ENCODE data around the gene CACNA1A.
A peak's percentile ranks its signal among the peaks of the same experiment; 100 is the strongest.

DNA sequence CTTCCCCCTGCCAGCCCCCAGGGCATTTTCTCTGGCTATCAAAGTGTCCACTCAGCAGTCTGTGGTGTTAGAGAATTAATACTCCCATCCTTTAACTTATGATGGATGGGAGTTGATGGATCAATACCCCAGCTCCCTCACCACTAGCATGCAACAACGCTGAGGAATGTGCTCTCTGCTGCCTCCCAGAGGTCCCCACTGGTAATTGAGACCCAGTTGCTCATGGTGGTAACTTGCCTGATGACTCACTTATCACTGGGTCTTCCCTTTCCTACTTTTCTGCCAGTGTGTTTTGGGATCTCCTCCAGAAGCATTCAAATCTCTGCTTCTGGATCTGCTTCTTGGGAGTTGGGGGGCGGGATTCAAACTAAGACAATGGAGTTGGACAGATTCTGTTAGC, 20.3 kb upstream of the CACNA1A start:
- TF ChIP-seq, protein P1, sequence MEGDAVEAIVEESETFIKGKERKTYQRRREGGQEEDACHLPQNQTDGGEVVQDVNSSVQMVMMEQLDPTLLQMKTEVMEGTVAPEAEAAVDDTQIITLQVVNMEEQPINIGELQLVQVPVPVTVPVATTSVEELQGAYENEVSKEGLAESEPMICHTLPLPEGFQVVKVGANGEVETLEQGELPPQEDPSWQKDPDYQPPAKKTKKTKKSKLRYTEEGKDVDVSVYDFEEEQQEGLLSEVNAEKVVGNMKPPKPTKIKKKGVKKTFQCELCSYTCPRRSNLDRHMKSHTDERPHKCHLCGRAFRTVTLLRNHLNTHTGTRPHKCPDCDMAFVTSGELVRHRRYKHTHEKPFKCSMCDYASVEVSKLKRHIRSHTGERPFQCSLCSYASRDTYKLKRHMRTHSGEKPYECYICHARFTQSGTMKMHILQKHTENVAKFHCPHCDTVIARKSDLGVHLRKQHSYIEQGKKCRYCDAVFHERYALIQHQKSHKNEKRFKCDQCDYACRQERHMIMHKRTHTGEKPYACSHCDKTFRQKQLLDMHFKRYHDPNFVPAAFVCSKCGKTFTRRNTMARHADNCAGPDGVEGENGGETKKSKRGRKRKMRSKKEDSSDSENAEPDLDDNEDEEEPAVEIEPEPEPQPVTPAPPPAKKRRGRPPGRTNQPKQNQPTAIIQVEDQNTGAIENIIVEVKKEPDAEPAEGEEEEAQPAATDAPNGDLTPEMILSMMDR (conservative IDR thresholded peaks at IDR 0.05): peak; percentile 70
- TF ChIP-seq ZFX (IDR thresholded peaks at IDR 0.05): no peak

Data from C4-2B (cell line).